NK-92 (cell line): Measurements from ENCODE around the gene BTG1.

Experiments used
- DNase-seq: peaks from one replicate; lab custom pipeline; 2025; ENCODE audit not compliant: unreplicated experiment; lab: John Stamatoyannopoulos, UW

BTG1 gene, protein sequence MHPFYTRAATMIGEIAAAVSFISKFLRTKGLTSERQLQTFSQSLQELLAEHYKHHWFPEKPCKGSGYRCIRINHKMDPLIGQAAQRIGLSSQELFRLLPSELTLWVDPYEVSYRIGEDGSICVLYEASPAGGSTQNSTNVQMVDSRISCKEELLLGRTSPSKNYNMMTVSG

GRCh38 chr12:92145731-92146496, at the start of gene BTG1:
Gene BTG1, minus strand, starts transcription at chr12:92145846. Its CDS starts 311 bp downstream, at chr12:92145535.
- DNase-seq = peak; percentile 96

DNA sequence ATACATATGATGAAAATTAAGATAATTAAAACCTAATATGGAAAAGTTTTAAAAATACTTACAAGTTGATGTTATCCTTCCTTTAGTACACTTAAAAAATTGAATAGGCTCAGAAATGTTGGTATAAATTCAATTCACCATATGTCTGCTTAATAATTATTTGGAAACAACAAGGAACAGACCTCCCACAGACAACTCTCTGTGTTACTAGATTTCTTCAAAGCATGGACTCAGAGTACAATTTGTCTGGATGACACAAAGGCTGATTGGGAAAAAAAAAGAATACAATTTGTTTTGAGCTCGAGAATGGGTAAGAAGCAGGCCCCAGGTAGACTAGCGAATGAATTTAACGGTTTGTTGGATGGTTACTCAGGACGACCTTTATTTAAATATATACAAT, 48.9 kb upstream of the BTG1 start:
- no peak for DNase-seq

GRCh38 chr12:92193846-92194245, 48.2 kb upstream of the BTG1 start:
- no peak for DNase-seq

- DNase-seq = no peak
Measured at GRCh38 chr12:92193063-92193462, 47.4 kb upstream of the BTG1 start.

DNA sequence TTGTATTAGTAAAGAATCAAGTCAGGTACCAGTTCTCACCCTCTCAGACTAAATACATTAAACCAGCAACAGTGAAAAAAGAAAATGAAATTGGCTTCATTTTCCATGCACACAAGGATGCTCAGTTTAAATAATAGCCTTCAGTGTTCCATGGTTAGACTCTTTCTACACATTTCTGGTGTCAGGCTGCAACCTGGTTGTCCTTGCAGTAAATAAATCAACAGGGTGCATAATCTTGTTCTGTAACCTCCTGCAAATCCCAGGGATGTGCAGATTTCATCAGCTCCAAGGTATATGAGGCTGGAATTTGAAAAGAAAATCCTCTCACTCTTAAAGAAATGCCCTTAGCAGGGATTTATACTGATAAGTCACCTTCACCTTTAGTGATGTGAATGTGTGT, 46.7 kb upstream of the BTG1 start:
- no peak for DNase-seq

DNA sequence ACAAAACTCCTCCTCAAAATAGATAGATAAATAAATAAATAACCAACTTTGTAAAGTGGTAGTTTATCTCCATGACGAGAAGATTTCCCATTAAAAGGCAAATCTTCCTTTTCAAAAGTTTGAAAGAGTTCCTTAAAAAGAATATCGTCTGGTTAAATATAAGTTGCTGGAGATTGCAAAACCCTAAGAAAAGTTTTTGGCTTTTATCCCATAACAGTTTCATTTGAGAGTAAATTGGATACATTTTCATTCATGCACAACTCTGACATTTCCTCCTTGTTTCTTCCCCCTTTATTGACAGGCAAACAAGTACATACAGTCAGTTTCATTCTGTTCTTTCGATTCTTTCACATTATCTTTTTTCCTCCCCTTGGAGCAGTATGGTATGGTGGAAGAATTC, 45.4 kb upstream of the BTG1 start:
- no peak for DNase-seq

DNA sequence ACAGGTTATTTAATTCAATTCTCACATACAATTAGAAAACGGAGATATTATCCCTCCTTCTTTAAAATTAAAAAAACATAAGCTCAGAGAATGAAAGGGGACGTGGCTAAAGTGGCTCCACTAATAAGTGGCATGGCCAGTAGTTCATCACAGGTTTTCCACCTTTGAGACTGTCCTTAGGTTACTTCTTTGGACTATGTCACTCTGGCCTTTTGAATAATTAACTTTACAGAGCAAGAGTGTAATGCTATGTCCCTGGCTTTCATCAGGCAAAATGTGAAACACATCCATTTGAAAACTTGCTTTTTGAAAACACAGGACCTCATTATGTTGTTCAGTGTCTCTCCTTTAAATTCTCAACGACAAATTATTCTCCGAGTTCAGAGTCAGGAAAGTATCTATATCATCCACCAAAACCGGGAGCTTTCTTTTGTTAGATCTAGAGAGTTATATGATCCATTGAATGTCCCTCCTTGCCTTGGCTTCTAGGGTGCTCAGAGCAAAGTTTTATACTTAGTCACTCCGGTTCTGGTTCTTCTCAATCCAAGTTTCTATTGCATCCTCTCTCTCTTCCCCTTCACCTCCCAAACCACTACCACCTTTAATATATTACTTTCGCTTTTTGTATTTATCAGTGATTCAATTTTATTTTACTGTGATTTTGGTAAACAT, 43.0 kb upstream of the BTG1 start:
- no peak for DNase-seq

- DNase-seq = no peak
Measured at GRCh38 chr12:92186038-92186470, 40.4 kb upstream of the BTG1 start.

GRCh38 chr12:92185052-92185451, 39.4 kb upstream of the BTG1 start:
- DNase-seq = no peak

GRCh38 chr12:92183575-92183974, 37.9 kb upstream of the BTG1 start:
- DNase-seq = no peak

DNA sequence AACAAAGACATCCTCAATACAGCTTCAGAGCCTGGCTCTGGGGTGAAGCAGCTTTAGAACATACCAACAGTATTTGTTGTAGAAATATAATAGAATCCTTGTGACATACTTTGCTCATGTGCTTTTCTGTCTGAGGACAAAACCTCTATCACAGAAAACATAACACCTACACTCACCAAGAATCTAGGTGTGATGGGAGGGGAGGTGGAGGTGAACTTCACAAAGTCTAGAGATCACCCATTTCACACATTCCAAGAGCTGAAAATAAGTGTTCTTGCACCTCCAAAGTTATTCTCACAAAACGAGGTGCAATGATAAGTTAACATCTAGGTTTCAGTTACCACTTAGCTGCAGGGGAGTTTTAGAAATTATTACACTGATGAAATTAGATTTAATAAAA, 32.7 kb upstream of the BTG1 start:
- DNase-seq = no peak

DNA sequence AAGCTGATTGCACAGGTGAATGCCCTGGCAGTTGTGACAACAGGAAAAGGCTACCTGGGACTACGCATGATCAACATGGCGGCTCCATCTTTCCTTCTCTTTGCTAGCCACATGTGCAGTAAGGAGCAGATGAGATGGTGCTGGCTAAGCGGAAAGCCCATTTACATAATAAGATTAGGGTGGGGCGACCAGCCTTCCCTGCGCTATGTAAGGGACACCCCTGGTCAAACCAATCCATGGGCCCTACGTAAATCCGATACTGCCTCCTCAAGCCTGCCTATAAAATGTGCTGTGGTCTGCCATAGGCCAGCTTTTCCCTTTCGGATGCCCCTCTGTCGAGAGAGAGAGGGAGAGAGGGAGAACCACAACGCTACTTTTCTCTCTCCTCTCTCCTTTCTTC, 31.0 kb upstream of the BTG1 start:
- DNase-seq = no peak

DNA sequence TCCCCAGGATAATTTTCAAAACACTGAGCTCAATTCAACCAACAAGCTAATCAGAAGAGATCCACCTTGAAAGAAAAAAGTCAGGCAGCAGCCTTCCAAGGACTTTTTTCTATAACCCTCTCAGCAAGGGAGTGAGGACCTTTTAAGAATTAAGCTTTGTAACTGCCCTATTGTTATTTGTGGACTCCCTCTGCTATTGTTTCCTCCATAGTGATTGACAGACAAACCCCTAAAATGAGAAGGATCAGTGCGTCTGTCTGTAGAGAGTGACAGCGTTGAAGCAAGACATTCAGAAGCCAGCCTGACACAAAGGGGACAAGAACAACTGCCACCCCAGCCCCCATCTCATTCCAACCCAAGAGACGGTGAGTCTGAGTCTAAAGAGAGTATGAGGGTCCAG, 30.3 kb upstream of the BTG1 start:
- no peak for DNase-seq

GRCh38 chr12:92170050-92170449, 24.4 kb upstream of the BTG1 start:
- DNase-seq = no peak

DNA sequence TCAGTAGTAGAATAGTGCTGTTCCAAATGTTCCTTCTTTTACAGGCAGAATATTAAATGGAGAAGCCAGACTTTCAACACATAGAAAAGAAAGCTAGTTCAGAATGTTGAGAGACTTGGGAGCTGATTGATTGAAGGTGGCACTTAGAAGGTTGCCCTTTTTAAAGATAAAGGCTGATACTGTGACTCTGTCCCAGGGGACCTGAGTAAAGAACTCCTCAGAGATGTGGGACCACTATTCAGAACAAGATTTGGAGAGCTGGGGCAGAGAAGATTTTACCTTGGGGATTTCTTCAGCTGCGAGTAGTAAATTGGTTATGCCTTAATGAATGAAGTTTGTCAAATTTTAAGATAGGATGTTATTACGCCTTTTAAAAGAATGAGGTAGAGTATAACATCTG, 21.4 kb upstream of the BTG1 start:
- DNase-seq = no peak

DNA sequence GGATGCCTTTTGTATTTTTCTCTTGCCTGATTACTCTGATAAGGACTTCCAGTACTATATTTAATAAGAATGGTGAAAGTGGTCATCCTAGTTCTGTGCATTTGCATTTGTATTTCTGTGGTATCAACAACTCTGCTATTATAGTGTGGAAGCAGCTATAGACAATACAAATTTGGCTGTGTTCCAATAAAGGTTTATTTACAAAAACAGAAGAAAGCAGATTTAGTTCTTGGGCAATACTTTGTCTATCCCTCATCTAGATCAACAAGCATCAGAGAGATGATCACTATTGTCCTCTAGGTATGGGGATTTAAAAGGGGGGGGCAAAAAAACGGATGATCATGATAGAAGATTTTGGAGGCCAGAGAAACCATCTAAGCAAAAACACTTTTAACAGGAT, 19.1 kb upstream of the BTG1 start:
- DNase-seq = no peak

DNA sequence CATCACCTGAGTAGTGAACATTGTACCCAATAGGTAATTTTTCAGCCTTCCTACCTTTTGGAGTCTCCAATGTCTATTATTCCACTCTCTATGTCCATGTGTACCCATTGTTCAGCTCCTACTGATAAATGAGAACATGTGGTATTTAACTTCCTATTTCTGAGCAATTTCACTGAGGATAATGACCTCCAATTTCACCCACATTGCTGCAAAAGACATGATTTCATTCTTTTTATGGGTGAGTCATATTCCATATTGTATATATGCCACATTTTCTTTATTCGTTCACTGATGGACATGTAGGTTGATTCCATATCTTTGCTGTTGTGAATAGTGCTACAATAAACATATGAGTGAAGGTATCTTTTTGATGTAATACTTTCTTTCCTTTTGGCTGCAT, 16.4 kb upstream of the BTG1 start:
- no peak for DNase-seq

GRCh38 chr12:92158796-92159439, 13.3 kb upstream of the BTG1 start:
- no peak for DNase-seq

GRCh38 chr12:92156704-92157395, 11.2 kb upstream of the BTG1 start:
- DNase-seq = no peak

DNA sequence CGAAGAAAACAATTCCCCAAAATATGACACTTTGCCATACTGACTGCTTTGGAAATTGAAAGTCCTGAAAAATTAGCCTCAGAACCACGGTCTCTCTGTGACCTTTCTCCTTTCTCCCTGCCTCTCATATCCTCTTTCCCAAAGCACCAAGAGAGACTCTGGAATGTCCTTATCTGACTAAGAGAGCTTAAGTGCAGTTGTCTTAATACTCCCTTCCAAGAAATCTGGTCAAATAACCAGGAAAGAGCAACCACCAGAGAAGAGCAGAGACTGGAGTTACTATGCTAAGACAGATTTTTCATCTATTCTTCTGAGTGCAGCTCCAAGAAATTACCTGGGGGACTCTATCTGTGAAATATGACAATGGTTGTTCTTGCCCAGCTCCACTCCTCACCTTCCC, 10.5 kb upstream of the BTG1 start:
- no peak for DNase-seq

DNA sequence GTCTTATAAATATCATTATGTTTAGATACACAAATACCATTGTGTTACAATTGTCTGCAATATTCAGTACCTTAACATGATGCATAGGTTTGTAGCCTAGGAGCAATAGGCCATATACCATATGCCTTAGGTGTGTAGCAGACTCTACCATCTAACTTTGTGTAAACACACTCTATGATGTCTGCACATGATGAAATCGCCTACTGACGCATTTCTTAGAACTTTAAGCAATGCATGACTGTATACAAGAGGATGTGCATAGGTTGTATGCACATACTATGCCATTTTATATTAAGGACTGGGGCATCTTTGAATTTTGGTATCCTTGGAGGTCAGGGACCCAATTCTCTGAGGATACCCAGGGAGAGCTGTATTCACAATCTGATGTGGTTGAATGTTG, 10.1 kb upstream of the BTG1 start:
- DNase-seq = no peak
